Activated gamma-delta T cell treated with Interleukin-2 at 50 U/mL for 16 hours (primary cell): Measurements from ENCODE around the gene PTPRF.

Source experiments
- DNase-seq: peaks from one replicate; pipeline ENCODE4 v3.0.0-alpha.2; 2020

The PTPRF gene

GRCh38 chr1:43585557-43585956 is 54.9 kb downstream of the PTPRF start:
- DNase-seq: no peak

DNA sequence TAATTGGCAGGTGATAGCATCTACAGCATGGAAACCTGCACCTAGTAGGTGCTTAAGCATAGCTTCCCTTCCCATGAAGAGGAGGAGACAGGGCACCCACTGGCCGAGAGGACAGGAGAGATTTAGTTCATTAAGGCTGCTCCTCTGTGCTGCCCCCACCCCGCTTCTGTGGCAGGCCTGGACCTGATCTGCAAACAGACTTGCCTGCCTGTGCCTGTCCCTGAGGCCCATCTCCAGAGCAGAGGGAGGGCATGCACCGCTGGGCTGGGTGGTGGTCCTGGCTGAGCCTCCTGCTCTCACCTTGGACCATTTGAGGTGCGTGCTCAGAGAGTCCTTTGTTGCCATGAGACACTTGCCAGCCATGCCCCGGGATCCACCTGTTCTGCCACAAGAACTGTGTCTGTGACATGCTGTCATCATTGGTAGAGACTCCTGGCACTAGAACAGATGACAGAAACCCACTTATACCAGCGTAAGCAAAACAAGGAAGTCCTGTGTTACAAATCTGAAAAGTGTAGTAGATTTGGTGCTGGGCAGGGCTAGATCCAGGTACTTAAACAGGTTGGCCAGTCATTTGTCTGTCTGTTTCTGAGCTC is 55.6 kb downstream of the PTPRF start:
- DNase-seq: no peak

GRCh38 chr1:43587001-43587400 is 56.3 kb downstream of the PTPRF start:
- DNase-seq: no peak

DNA sequence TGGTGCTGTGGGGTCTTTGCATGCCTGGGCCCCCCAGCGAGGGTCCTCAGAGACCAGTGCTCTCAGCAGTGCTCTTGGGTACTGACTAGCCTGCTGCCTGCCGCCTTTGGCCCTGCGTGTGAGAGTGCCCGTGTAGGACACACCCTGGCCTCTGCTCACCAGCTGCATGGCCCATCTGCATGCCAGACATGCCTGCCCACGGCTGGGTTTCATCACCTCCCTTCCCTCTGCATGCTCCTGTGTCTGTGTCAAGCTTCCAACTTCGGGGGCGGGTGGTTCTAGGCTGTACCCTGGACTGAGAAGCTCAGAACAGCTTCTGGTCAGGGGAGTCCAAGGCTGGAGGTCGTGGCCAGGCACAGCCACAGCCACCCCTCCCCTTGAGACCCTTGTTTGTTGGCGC is 56.9 kb downstream of the PTPRF start:
- no peak for DNase-seq

GRCh38 chr1:43588592-43588991 is 57.9 kb downstream of the PTPRF start:
- no peak for DNase-seq

- no peak for DNase-seq
Measured at GRCh38 chr1:43590388-43590925, 59.8 kb downstream of the PTPRF start.

- no peak for DNase-seq
Measured at GRCh38 chr1:43591181-43591580, 60.5 kb downstream of the PTPRF start.

DNA sequence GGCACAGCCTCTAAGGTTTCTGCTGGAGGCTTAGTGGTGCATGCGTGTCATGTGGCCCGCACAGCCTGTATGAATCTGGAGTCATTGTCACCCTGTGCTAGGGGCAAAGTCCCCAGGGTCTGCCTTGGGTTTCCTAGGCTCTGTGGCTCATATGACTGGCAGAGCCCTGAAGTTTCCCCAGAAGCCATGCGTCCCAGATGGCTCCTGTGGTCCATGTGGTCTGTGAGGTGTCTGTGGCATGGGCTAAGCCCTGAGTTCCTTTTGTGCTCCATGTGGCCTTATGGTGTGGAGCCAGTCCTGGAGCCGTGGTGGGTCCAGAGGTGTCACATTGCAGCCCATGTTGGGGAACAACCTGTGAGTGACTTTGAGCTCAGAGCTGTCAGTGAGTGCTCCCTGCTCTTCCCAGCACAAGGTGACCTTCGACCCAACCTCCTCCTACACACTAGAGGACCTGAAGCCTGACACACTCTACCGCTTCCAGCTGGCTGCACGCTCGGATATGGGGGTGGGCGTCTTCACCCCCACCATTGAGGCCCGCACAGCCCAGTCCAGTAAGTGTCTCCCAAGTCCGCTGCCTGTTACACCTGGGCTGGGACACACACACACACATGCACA is 61.5 kb downstream of the PTPRF start:
- no peak for DNase-seq

DNA sequence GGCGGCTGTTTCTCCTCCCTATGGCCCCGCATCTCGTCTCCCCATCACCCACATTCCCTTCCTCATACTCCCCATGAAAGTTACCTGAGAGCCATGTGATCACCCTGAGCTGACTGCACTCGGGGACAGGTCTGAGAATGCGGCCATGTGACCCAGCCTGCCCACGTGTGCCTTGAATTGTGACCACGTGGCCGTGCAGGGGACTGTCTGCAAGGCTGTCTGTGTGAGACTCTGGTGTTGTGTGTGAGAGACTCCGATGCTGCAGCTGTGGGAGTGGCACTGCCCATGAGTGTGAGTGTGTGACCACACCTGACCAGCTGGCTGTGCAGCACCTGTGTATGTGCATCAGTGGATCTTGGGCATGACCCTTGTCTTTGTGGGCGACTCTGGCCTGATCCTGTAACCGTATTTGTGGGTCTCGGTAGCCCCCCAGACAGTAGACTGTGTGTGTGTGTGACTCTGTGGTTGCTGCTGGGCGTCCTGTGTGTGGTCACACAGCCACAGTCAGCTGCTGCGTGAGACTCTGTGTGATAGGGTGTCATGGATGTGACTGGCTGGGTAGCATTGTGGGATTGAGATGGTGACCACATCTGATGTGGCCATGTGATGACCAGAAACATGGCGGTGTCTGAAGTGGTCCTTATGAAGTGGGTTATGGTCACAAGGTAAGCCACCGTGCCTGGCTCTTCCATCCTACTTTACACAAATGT is 62.4 kb downstream of the PTPRF start:
- no peak for DNase-seq

DNA sequence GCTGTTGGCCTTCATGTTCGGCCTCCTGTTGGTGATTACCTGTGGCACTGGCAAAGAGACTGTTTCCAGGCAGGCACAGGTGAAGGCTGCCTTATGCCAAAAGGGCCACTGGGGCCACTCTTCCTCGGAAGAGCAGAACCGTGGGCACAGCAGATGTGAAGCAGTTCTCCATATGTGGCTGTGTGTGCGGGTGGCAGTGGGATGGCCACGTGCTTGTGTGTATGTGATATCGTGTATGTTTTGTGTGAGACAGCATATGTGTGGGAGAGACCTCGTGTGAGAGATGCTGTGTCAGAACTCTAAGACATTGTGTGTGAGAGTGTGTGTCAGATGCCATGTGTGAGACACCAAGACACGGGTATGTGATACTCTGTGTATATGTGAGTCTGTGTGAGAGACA is 65.9 kb downstream of the PTPRF start:
- no peak for DNase-seq

DNA sequence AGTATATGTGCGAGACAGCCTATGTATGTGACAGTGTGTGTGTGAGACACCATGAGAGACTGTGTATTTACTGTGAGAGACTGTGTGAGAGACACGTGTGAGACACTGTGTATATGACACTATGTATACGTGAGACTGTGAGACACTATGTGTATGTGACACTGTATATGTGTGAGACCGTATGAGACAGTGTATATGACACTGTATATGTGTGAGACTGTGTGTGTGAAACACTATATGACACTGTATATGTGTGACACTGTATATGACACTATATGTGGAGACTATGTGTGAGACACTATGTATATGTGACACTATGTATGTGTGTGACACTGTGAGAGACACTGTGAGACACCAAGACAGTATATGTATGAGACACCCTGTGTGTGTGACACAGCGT is 66.3 kb downstream of the PTPRF start:
- DNase-seq: no peak

DNA sequence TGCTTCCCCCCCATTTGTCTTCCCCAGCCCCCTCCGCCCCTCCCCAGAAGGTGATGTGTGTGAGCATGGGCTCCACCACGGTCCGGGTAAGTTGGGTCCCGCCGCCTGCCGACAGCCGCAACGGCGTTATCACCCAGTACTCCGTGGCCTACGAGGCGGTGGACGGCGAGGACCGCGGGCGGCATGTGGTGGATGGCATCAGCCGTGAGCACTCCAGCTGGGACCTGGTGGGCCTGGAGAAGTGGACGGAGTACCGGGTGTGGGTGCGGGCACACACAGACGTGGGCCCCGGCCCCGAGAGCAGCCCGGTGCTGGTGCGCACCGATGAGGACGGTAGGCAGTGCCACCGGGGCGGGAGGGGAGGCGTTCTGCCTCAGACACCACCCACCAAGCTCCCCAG is 67.0 kb downstream of the PTPRF start:
- DNase-seq: no peak

DNA sequence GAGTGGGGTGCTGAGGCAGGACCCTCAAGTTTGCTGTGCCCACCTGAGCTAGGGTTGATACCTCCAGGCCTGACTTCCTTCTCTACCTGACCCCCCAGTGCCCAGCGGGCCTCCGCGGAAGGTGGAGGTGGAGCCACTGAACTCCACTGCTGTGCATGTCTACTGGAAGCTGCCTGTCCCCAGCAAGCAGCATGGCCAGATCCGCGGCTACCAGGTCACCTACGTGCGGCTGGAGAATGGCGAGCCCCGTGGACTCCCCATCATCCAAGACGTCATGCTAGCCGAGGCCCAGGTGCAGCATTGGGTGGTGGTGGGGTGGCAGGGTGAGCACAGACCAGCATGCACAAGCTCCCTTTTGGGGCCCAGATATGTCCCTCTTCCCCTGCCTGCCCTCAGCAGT is 67.9 kb downstream of the PTPRF start:
- no peak for DNase-seq

GRCh38 chr1:43600033-43601020 is 69.6 kb downstream of the PTPRF start:
- no peak for DNase-seq

DNA sequence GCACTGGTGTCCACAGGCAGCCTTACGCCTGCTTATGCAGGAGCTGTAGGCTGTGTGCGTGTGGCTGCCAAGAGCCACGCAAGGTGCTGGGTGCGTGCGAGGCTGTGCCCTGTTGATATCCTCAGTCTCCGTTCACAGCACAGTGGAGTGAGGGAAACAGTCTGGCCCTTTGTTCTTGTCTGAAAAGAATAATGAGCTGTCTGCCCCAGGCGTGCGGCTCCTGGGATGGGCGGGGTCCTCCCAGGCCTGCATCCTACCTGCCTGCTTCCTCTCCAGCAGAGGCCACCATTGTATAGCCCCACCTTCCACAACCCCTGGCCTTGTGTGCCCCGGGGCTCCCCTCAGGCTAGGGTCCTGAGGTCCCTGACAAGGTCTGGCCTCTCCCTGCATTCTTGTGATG is 72.3 kb downstream of the PTPRF start:
- no peak for DNase-seq

DNA sequence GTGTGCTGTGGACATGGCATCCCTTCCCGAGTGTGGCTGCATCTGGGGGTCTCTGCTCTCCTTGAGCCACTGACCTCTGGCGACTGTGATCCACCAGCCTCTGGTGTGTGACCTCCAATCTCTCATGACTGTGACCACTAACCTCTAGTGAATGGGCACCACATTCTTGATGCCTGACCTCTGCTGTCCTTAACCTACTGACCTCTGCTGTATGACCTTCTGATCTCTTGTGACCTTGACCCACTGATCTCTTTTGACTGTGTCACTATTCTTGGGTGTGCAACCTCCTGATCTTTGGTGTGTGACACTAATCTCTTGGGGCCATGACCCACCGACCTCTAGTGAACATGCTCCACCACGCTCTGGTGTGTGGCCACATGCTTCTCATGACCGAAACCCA is 73.5 kb downstream of the PTPRF start:
- DNase-seq: no peak

GRCh38 chr1:43605157-43605556 is 74.5 kb downstream of the PTPRF start:
- no peak for DNase-seq

- no peak for DNase-seq
Measured at GRCh38 chr1:43605766-43606165, 75.1 kb downstream of the PTPRF start.

GRCh38 chr1:43606624-43607023 is 75.9 kb downstream of the PTPRF start:
- DNase-seq: no peak

DNA sequence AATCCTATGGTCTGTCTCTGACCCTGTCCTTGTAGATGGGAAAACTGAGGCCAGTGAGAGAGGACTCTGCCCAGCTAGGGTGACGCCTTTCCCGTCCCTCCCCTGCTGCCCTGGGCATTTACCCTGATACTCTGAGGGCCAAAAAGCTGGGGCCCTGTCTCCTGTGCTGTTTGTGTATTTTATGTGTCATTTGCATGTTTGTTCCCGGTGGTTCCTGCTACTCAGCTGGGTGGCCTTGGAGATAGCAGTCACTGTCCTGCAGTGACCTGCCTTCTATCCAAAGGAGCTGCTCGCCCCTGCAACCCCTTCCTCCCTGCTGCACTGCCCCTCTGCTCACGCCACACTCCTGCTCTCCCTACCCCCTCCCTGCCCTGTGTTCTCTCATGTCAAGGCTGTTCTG is 78.1 kb downstream of the PTPRF start:
- no peak for DNase-seq

DNA sequence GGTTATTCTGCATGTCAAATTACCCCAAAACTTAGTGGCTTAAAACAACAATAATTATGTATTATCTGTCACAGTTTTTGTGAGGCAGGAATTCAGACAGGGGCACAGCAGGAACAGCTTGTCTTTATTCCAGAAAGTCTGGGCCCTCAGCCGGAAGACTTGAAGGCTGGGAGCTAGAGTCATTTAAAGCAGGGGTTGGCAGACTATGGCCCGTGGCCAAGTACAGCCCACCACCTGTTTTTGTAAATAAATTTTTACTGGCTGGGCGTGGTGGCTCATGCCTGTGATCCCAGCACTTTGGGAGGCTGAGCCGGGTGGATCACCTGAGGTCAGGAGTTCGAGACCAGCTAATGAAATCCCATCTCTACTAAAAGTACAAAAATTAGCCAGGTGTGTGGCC is 79.7 kb downstream of the PTPRF start:
- no peak for DNase-seq

- no peak for DNase-seq
Measured at GRCh38 chr1:43611950-43612349, 81.3 kb downstream of the PTPRF start.

- no peak for DNase-seq
Measured at GRCh38 chr1:43612406-43612805, 81.7 kb downstream of the PTPRF start.
